K562 (cell line): ENCODE data around the gene COMMD4. TPM values are rescaled to one million over a fixed set of nuclear protein-coding genes. Genes with fewer than 3 reads are reported as not detected.

Experiments used
- ATAC-seq: fragments of 200-7000 bp; cut with Tn5 transposase; 3 replicates; pipeline ENCODE4 v1.9.1; 2020; ENCODE audit warnings: moderate library complexity
- BruUV-seq: library from RNA; stranded (reverse); fragments of 400-500 nt; replicated peaks from 2 replicates; lab custom pipeline; 2021; lab: Mats Ljungman, UMichigan
- CTCF ChIA-PET: fragments of 300-600 bp; formaldehyde crosslinking; extraction: SDS; loops from one replicate; lab custom pipeline; 2021; ENCODE audit warnings: low intra/inter-chr PET ratio; lab: Yijun Ruan, JAX
- POLR2A ChIA-PET: fragments of 300-600, 350-650 bp; sonication (Branson Sonifier 250); formaldehyde crosslinking; extraction: SDS; loops from one replicate; lab custom pipeline; 2021; ENCODE audit warnings: antibody characterized with exemption, inconsistent platforms; lab: Yijun Ruan, JAX
- DNase-seq, 4 experiments: peaks; one replicate each; pipeline versions ENCODE4 v3.0.0 to v3.0.0-alpha.2; 2011 to 2018; ENCODE audit warnings: low spot score in 3 of 4, mixed read lengths in 3 of 4; ENCODE audit errors: extremely low read depth in 1 of 4
- FAIRE-seq: peaks from 2 replicates; lab custom pipeline; 2011; peaks lifted over from hg19 to GRCh38; lab: Jason Lieb, UNC
- H2AFZ ChIP-seq: 2 replicates; pipeline ENCODE4 v1.6.0; 2011; ENCODE audit warnings: low read depth, low read length, control low read depth, inconsistent platforms
- H3K27ac ChIP-seq: fragments of 200-600 bp; 3 replicates; pipeline ENCODE4 v1.8.0; 2011; ENCODE audit warnings: low read depth, mild to moderate bottlenecking, control low read depth, inconsistent platforms, low read length, moderate library complexity, mixed read lengths; ENCODE audit errors: extremely low read depth
- H3K27me3 ChIP-seq, 2 experiments: fragments of 300-600 bp in 1 of 2; 2 replicates in 1 of 2; 3 replicates in 1 of 2; pipeline versions ENCODE4 v1.6.0 to v1.8.0; 2011; ENCODE audit warnings: inconsistent platforms in 2 of 2, low read length in 2 of 2, mild to moderate bottlenecking in 1 of 2, mixed read lengths in 1 of 2, moderate library complexity in 1 of 2; ENCODE audit not compliant: control insufficient read depth in 2 of 2, insufficient read depth in 2 of 2
- H3K36me3 ChIP-seq: fragments of 300-600 bp; 3 replicates; pipeline ENCODE4 v1.8.0; 2011; ENCODE audit warnings: mild to moderate bottlenecking, low read length, inconsistent platforms; ENCODE audit not compliant: control insufficient read depth, insufficient read depth
- H3K4me1 ChIP-seq, 2 experiments: fragments of 200-600 bp in 1 of 2; replicated peaks in 1 of 2; 2 replicates in 1 of 2; 3 replicates in 1 of 2; pipeline versions ENCODE4 v1.5.1 to v1.8.0; 2011; ENCODE audit warnings: inconsistent platforms in 2 of 2, low read length in 2 of 2, mild to moderate bottlenecking in 1 of 2, mixed read lengths in 1 of 2, moderate library complexity in 1 of 2; ENCODE audit not compliant: control insufficient read depth in 2 of 2, insufficient read depth in 2 of 2
- H3K4me2 ChIP-seq: 2 replicates; pipeline ENCODE4 v1.6.1; 2011; ENCODE audit warnings: low read length, control low read depth, inconsistent platforms, mixed read lengths; ENCODE audit not compliant: insufficient read depth
- H3K4me3 ChIP-seq: fragments of 200-600 bp; sonication (generic), shearing (Covaris generic); 2 replicates; pipeline ENCODE4 v1.5.1; 2016; ENCODE audit warnings: control low read depth, inconsistent platforms
- H3K79me2 ChIP-seq: fragments of 200-600 bp; 3 replicates; pipeline ENCODE4 v1.8.0; 2011; ENCODE audit warnings: low read length, inconsistent platforms; ENCODE audit not compliant: control insufficient read depth, insufficient read depth
- H3K9ac ChIP-seq, 2 experiments: 2 replicates each; pipeline versions ENCODE4 v1.6.0 to v1.6.1; 2011; ENCODE audit warnings: low read depth in 2 of 2, low read length in 2 of 2, control low read depth in 1 of 2, inconsistent platforms in 1 of 2, mild to moderate bottlenecking in 1 of 2, mixed read lengths in 1 of 2; ENCODE audit not compliant: insufficient read depth in 1 of 2
- H3K9me1 ChIP-seq: one replicate; pipeline ENCODE4 v1.6.0; 2011; ENCODE audit warnings: inconsistent platforms, mild to moderate bottlenecking, low read length, moderate library complexity; ENCODE audit not compliant: control insufficient read depth, insufficient read depth
- H3K9me3 ChIP-seq: replicated peaks from 2 replicates; pipeline ENCODE4 v1.5.1; 2011; ENCODE audit warnings: low read depth, low read length, inconsistent platforms; ENCODE audit not compliant: control insufficient read depth, insufficient read depth
- H4K20me1 ChIP-seq: replicated peaks from 2 replicates; pipeline ENCODE4 v1.6.1; 2011; ENCODE audit warnings: low read length, inconsistent platforms, mixed read lengths; ENCODE audit not compliant: control insufficient read depth, insufficient read depth
- HDAC1 ChIP-seq, 2 experiments: fragments of 450-650 bp; IDR thresholded peaks; 2 replicates each; pipeline ENCODE4 v1.6.1; 2016 to 2017; ENCODE audit warnings: inconsistent platforms in 1 of 2, mild to moderate bottlenecking in 1 of 2, moderate library complexity in 1 of 2
- LARP7 ChIP-seq: fragments of 450-650 bp; IDR thresholded peaks from 2 replicates; pipeline ENCODE4 v1.6.1; 2016
- PHB2 ChIP-seq: fragments of 450-650 bp; IDR thresholded peaks from 2 replicates; pipeline ENCODE4 v1.6.1; 2017; ENCODE audit warnings: low read depth
- RAD51 ChIP-seq: fragments of 450-650 bp; IDR thresholded peaks from 2 replicates; pipeline ENCODE4 v1.7.1; 2016; ENCODE audit warnings: low read depth, mild to moderate bottlenecking, borderline replicate concordance
- SIN3B ChIP-seq: fragments of 450-650 bp; IDR thresholded peaks from 2 replicates; pipeline ENCODE4 v1.6.1; 2017; ENCODE audit warnings: low read depth, mild to moderate bottlenecking, moderate library complexity
- TFAM ChIP-seq: fragments of 250-450 bp; sonication (Bioruptor Pico); conservative IDR thresholded peaks from 2 replicates; pipeline ENCODE4 v1.5.0; 2021; ENCODE audit warnings: mild to moderate bottlenecking, moderate library complexity
- ZNF384 ChIP-seq: IDR thresholded peaks from 2 replicates; pipeline ENCODE4 v1.6.1; 2012; ENCODE audit warnings: low read depth, low read length, improper control_type of control experiment
- ZNF717 ChIP-seq: fragments of 250-450 bp; sonication (Bioruptor Pico); IDR thresholded peaks from 2 replicates; pipeline ENCODE4 v1.5.0; 2021
- ZNF785 ChIP-seq: fragments of 250-450 bp; sonication (Bioruptor Pico); IDR thresholded peaks from 2 replicates; pipeline ENCODE4 v1.4.0; 2020; ENCODE audit warnings: mild to moderate bottlenecking
- WGBS: fragments of 100-300 bp; shearing (Covaris generic); methylation state at CpG from one replicate; pipeline ENCODE4 v1.1.6; 2016; ENCODE audit warnings: low coverage, mixed read lengths; ENCODE audit not compliant: insufficient coverage; ENCODE audit errors: missing lambda C conversion rate; 5-methylcytosine and 5-hydroxymethylcytosine counted together
- in situ Hi-C: fragments of 300-500 bp; cut with MboI; formaldehyde crosslinking; loops from 4 replicates; pipeline ENCODE4 v1.15.0; 2018; ENCODE audit warnings: inconsistent platforms, mixed read lengths
- intact Hi-C: fragments of 100-400 bp; cut with micrococcal nuclease; formaldehyde crosslinking; loops from 2 replicates; pipeline ENCODE4 v1.14.2; 2022
- polyA plus RNA-seq, 8 experiments: library from polyadenylated mRNA; depleted of rRNA in 4 of 8; stranded (reverse) in 5 of 8; unstranded in 3 of 8; fragments of >200 nt; fragmentation: Nextera tagmentation in 2 of 8; fragmentation: Illumina TruSeq in 1 of 8; extraction: Ambion mirVana in 2 of 8; extraction: Trizol in 1 of 8; gene quantifications; 2 replicates each; pipeline versions ENCODE4 v1.2.1 to v1.2.3, GENCODE V29; 2011 to 2014; ENCODE audit warnings: inconsistent platforms in 1 of 8, missing spikeins in 1 of 8
- total RNA-seq, 7 experiments: library from RNA; depleted of rRNA in 6 of 7; stranded (reverse); fragments of >200 nt in 6 of 7; fragmentation: Illumina TruSeq in 2 of 7; extraction: Trizol in 2 of 7; gene quantifications; 2 replicates each; pipeline versions ENCODE4 v1.2.1 to v1.2.3, GENCODE V29; 2011 to 2021; ENCODE audit warnings: low replicate concordance in 1 of 7
- TF ChIP-seq, protein P1 (sequence below): fragments of 250-450 bp; sonication (Bioruptor Pico); IDR thresholded peaks from 2 replicates; pipeline ENCODE4 v1.8.0; 2022; ENCODE audit warnings: inconsistent platforms, mild to moderate bottlenecking, moderate library complexity, borderline replicate concordance

COMMD4 gene
- total and polyA plus RNA-seq, 9 of the 15 experiments (the other 6 are each of a cell fraction or from before 2014, with no cell fraction given): 20.4 to 140 (median 63.9) TPM

DNA sequence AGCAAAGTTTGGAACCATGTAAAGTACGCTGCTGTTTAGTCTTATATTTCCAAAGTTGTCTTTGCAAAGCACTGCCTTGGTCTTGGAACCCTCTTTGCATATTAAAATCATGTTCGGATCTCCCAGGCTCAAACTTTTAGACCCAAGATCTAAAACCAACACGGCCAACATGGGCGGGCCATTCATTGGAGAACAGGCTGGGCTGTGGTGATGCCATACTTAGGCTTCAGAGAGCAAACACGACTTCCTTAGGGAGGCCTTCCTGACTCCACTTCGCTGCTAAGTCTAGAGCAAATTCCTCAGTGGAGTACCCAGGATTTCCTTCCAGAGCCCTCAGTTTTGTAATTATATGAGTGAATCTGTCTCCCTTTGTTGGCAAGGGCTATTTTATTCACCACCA is 29.0 kb downstream of the COMMD4 start:
- no peak overlapping the region for H2AFZ ChIP-seq
- no peaks in the 10 kb centered on the region for H3K9me3 ChIP-seq
- peaks cover 21% of the 10 kb centered on the region for H3K79me2 ChIP-seq
- FAIRE-seq (no peak), ATAC-seq (no peak), DNase-seq (no peak)
- no peak overlapping the region for H3K4me3 ChIP-seq
- no peak overlapping the region for H3K4me2 ChIP-seq
- H3K9ac ChIP-seq: no peak overlapping the region
- no peak overlapping the region for H3K27ac ChIP-seq
- no peak for TF ChIP-seq TFAM (CRISPR knock-in tag)
- no peak for TF ChIP-seq ZNF717 (CRISPR knock-in tag)
- no peak for TF ChIP-seq ZNF384
- TF ChIP-seq RAD51: no peak
- TF ChIP-seq SIN3B: no peak
- TF ChIP-seq HDAC1 (IDR thresholded peaks at IDR 0.05): no peak
- TF ChIP-seq, protein P1, sequence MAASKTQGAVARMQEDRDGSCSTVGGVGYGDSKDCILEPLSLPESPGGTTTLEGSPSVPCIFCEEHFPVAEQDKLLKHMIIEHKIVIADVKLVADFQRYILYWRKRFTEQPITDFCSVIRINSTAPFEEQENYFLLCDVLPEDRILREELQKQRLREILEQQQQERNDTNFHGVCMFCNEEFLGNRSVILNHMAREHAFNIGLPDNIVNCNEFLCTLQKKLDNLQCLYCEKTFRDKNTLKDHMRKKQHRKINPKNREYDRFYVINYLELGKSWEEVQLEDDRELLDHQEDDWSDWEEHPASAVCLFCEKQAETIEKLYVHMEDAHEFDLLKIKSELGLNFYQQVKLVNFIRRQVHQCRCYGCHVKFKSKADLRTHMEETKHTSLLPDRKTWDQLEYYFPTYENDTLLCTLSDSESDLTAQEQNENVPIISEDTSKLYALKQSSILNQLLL (CRISPR knock-in tag): no peak
- no peak for TF ChIP-seq PHB2
- TF ChIP-seq LARP7: no peak
- TF ChIP-seq ZNF785 (CRISPR knock-in tag): no peak
- in situ Hi-C loops (loop anchor here (5.0 kb wide), 1 partner anchor 312 kb away; no protein-coding TSS in a partner anchor), intact Hi-C loops (no loop called here)
- no peaks in the 10 kb centered on the region for H3K27me3 ChIP-seq
- BruUV-seq: no TSS peak
- peaks cover 83% of the 10 kb centered on the region; the same call in 2 of the 3 replicates for H3K36me3 ChIP-seq
- ChIA-PET POLR2A (interaction anchor here (1.0 kb wide), 1 partner anchor 184 kb away, joined by 3 read pairs; no protein-coding TSS in a partner anchor), CTCF (no interaction called here)
- H3K4me1 ChIP-seq: peaks cover 12 to 25% of the 10 kb centered on the region in 2 experiments; a peak in 4 of 5 replicates
- 86% methylated on average over 6 of the region's 6 CpGs for WGBS
- peaks cover 3% of the 10 kb centered on the region for H3K9me1 ChIP-seq
- peaks cover 10% of the 10 kb centered on the region for H4K20me1 ChIP-seq
